Kidney tubule cell (primary cell): Measurements from ENCODE around the gene FNDC3A.
"Not testable (repeated sequence)": the region's sequence is repeated elsewhere in the genome, so short reads cannot be mapped to it uniquely, and the experiment has no call there.

Experiments used
- DNase-seq: peaks from one replicate; pipeline ENCODE4 v3.0.0-alpha.2; 2018; ENCODE audit warnings: low spot score

The FNDC3A gene

GRCh38 chr13:49042476-49042875, 66.8 kb downstream of the FNDC3A start:
- no peak for DNase-seq

- DNase-seq: no peak
Measured at GRCh38 chr13:49044008-49044407, 68.3 kb downstream of the FNDC3A start.

GRCh38 chr13:49044836-49045235, 69.1 kb downstream of the FNDC3A start:
- no peak for DNase-seq

- no peak for DNase-seq
Measured at GRCh38 chr13:49046002-49046401, 70.3 kb downstream of the FNDC3A start.

GRCh38 chr13:49046519-49046918, 70.8 kb downstream of the FNDC3A start:
- no peak for DNase-seq

GRCh38 chr13:49052813-49053212, 77.1 kb downstream of the FNDC3A start:
- no peak for DNase-seq

GRCh38 chr13:49053215-49053614, 77.5 kb downstream of the FNDC3A start:
- no peak for DNase-seq

- no peak for DNase-seq
Measured at GRCh38 chr13:49053906-49054305, 78.2 kb downstream of the FNDC3A start.

- no peak for DNase-seq
Measured at GRCh38 chr13:49055021-49055420, 79.3 kb downstream of the FNDC3A start.

- DNase-seq: no peak
Measured at GRCh38 chr13:49057176-49057575, 81.5 kb downstream of the FNDC3A start.

- DNase-seq: no peak
Measured at GRCh38 chr13:49058761-49059160, 83.0 kb downstream of the FNDC3A start.

- DNase-seq: no peak
Measured at GRCh38 chr13:49060678-49061387, 85.1 kb downstream of the FNDC3A start.

- not testable (repeated sequence) for DNase-seq
Measured at GRCh38 chr13:49061388-49061752, 85.7 kb downstream of the FNDC3A start.

- DNase-seq: peak; percentile 9
Measured at GRCh38 chr13:49062297-49062896, 86.7 kb downstream of the FNDC3A start.

- no peak for DNase-seq
Measured at GRCh38 chr13:49063011-49063410, 87.3 kb downstream of the FNDC3A start.

- peak; percentile 37 for DNase-seq
Measured at GRCh38 chr13:49063497-49063896, 87.8 kb downstream of the FNDC3A start.

GRCh38 chr13:49064476-49064875, 88.8 kb downstream of the FNDC3A start:
- peak; percentile 26 for DNase-seq

GRCh38 chr13:49066856-49067255, 91.1 kb downstream of the FNDC3A start:
- no peak for DNase-seq

GRCh38 chr13:49068498-49068897, 92.8 kb downstream of the FNDC3A start:
- DNase-seq: not testable (repeated sequence)

- DNase-seq: not testable (repeated sequence)
Measured at GRCh38 chr13:49070021-49070420, 94.3 kb downstream of the FNDC3A start.

GRCh38 chr13:49071341-49071937, 95.7 kb downstream of the FNDC3A start:
- no peak for DNase-seq

GRCh38 chr13:49082653-49083536, 107.2 kb downstream of the FNDC3A start:
- DNase-seq: peak; percentile 41
